ENCODE data around the gene MRS2. TPM values are rescaled to one million over a fixed set of nuclear protein-coding genes. Genes with fewer than 3 reads are reported as not detected.
"Not testable (repeated sequence)": the region's sequence is repeated elsewhere in the genome, so short reads cannot be mapped to it uniquely, and the experiment has no call there.

MRS2 gene
- total RNA-seq, 4 donors from 2014 or later, result 23.0 to 41.6 (median 30.6) TPM

GRCh38 chr6:24394061-24394779, 8.5 kb upstream of the MRS2 start:
- WGBS, 2 donors (ENCODE audit: low coverage in 1 of 2), result 75 to 88% methylated on average over 2 of the region's 2 CpGs
- Histone ChIP-seq H3K4me1 (no peaks in the 10 kb centered on the region), H3K4me3 (no peak overlapping the region), H3K9me3 (no peaks in the 10 kb centered on the region), H3K36me3 (no peaks in the 10 kb centered on the region), H3K27ac (no peak overlapping the region), H3K27me3 (peaks cover 35% of the 10 kb centered on the region)
- TF ChIP-seq CTCF (IDR thresholded peaks at IDR 0.05) (no peak), POLR2AphosphoS5 (IDR thresholded peaks at IDR 0.05) (no peak), EP300 (IDR thresholded peaks at IDR 0.05) (no peak), POLR2A (IDR thresholded peaks at IDR 0.05) (no peak)
- no peak for ATAC-seq

- Histone ChIP-seq H3K4me1 (no peaks in the 10 kb centered on the region), H3K27ac (no peak overlapping the region), H3K27me3 (peaks cover 41% of the 10 kb centered on the region), H3K36me3 (no peaks in the 10 kb centered on the region), H3K9me3 (no peaks in the 10 kb centered on the region), H3K4me3 (no peak overlapping the region)
- WGBS, 2 donors (ENCODE audit: low coverage in 1 of 2), result 81 to 93% methylated on average over 4 of the region's 4 CpGs
- TF ChIP-seq CTCF (IDR thresholded peaks at IDR 0.05), result no peak
- no peak for TF ChIP-seq POLR2A (IDR thresholded peaks at IDR 0.05)
- no peak for TF ChIP-seq POLR2AphosphoS5 (IDR thresholded peaks at IDR 0.05)
- TF ChIP-seq EP300 (IDR thresholded peaks at IDR 0.05), result no peak
- ATAC-seq, result peak; percentile 62
These were observed 7.8 kb upstream of the MRS2 start for GRCh38 chr6:24394780-24395437.

- TF ChIP-seq POLR2A (IDR thresholded peaks at IDR 0.05) (no peak), POLR2AphosphoS5 (IDR thresholded peaks at IDR 0.05) (no peak), EP300 (IDR thresholded peaks at IDR 0.05) (no peak), CTCF (IDR thresholded peaks at IDR 0.05) (no peak)
These were observed 5.9 kb upstream of the MRS2 start for GRCh38 chr6:24396824-24397223.

GRCh38 chr6:24397631-24398030, 5.1 kb upstream of the MRS2 start:
- no peaks in the 10 kb centered on the region for H3K36me3 ChIP-seq
- H3K9me3 ChIP-seq, result no peaks in the 10 kb centered on the region
- TF ChIP-seq CTCF (IDR thresholded peaks at IDR 0.05) (no peak), POLR2AphosphoS5 (IDR thresholded peaks at IDR 0.05) (no peak), EP300 (IDR thresholded peaks at IDR 0.05) (no peak), POLR2A (IDR thresholded peaks at IDR 0.05) (no peak)
- peaks cover 0 to 7% (median 0%) of the 10 kb centered on the region in 3 donors for H3K4me1 ChIP-seq
- peaks cover 42% of the 10 kb centered on the region for H3K27me3 ChIP-seq
- WGBS, 2 donors (ENCODE audit: low coverage in 1 of 2), result 44 to 75% methylated on average over 1 of the region's 1 CpG
- no peak overlapping the region for H3K27ac ChIP-seq
- no peak for ATAC-seq
- H3K4me3 ChIP-seq, result no peak overlapping the region

More at GRCh38 chr6:24396824-24397223, 5.9 kb upstream of the MRS2 start:
- H3K36me3 ChIP-seq, result no peaks in the 10 kb centered on the region
- ATAC-seq, result no peak
- H3K4me1 ChIP-seq, result no peaks in the 10 kb centered on the region
- no peaks in the 10 kb centered on the region for H3K9me3 ChIP-seq
- H3K4me3 ChIP-seq, result no peak overlapping the region
- H3K27ac ChIP-seq, result no peak overlapping the region
- peaks cover 42% of the 10 kb centered on the region for H3K27me3 ChIP-seq
- WGBS, 2 donors (ENCODE audit: low coverage in 1 of 2), result 75 to 100% methylated on average over 1 of the region's 1 CpG

GRCh38 chr6:24400045-24401039, 2.4 kb upstream of the MRS2 start:
- not testable (repeated sequence) for H3K36me3 ChIP-seq, H3K27ac ChIP-seq, H3K9me3 ChIP-seq, ATAC-seq, H3K4me3 ChIP-seq
- peaks cover 0 to 30% (median 3%) of the 10 kb centered on the region in 3 donors for H3K4me1 ChIP-seq
- WGBS, 2 donors (ENCODE audit: low coverage in 1 of 2), result 9 to 15% methylated on average over 7 to 17 of the region's 17 CpGs
- H3K27me3 ChIP-seq, result peaks cover 42% of the 10 kb centered on the region
